GM19455 (cell line): ENCODE results near the gene LAIR2.

Experiments used
- ATAC-seq: cut with Tn5 transposase; IDR thresholded peaks from one replicate; pipeline ENCODE4 v1.9.1; 2021; ENCODE audit not compliant: unreplicated experiment

Gene LAIR2, protein sequence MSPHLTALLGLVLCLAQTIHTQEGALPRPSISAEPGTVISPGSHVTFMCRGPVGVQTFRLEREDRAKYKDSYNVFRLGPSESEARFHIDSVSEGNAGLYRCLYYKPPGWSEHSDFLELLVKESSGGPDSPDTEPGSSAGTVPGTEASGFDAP

DNA sequence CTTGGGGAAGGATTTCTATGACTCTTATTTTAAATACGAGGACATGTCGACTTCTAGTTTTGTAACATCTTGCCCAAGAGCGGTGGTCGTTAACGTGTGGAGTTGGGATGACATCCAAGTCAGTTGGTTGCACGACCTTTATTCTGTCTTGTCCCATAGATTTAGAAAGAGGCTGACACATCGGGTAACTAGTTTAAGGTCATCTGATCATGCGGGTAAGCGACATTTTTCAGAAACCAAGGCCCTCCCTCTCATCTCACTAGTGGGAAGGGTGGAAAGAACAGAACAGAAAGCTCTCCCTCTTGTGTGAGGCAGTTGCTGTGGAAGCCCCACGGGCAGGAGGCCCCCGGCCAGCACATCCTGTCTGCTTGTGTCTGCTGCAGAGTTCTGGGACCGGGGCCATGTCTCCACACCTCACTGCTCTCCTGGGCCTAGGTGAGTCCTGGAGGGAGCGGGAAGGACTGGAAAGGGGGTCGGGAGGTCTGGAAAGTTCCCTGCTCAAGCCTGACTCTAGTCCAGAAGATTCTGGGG, at the start of gene LAIR2:
Gene LAIR2 (plus strand): TSS at position 314 of the 531 bp plus-strand sequence. CDS start 88 bp downstream, at position 402.
- no peak for ATAC-seq

DNA sequence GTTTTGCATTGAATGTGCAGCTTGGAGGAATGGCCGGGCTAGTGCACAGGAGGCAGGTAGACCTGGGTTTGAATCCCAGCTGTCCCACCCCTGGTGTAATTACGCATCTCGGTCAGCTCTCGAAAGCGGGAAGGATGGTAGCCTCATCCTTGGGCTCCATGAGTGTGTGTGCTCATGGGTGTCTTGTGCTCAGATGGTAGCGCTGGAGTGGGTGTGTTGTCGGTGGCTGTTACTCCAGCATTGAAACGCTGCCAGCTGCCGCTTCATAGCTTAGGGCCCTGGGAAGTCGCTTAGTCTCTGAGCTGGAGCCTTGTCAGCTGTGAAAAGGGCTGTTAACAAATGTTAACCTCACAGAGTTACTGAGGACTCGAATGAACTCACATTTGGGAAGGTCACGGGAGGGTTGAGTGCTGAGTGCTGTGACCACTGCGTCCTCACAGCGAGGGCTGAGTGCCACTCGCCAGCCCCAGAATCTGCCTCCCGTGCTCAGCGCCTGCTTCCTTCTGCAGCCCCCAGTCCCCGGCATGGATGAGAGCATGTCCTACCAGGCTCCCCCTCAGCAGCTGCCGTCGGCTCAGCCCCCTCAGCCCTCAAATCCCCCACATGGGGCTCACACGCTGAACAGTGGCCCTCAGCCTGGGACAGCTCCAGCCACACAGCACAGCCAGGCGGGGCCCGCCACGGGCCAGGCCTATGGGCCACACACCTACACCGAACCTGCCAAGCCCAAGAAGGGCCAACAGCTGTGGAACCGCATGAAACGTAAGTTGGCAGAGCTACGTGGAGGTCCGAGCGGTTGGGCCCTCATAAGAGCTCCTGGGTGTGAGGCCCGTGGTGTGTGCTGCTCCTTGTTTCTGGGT, 48.5 kb upstream of the LAIR2 start:
- no peak for ATAC-seq

DNA sequence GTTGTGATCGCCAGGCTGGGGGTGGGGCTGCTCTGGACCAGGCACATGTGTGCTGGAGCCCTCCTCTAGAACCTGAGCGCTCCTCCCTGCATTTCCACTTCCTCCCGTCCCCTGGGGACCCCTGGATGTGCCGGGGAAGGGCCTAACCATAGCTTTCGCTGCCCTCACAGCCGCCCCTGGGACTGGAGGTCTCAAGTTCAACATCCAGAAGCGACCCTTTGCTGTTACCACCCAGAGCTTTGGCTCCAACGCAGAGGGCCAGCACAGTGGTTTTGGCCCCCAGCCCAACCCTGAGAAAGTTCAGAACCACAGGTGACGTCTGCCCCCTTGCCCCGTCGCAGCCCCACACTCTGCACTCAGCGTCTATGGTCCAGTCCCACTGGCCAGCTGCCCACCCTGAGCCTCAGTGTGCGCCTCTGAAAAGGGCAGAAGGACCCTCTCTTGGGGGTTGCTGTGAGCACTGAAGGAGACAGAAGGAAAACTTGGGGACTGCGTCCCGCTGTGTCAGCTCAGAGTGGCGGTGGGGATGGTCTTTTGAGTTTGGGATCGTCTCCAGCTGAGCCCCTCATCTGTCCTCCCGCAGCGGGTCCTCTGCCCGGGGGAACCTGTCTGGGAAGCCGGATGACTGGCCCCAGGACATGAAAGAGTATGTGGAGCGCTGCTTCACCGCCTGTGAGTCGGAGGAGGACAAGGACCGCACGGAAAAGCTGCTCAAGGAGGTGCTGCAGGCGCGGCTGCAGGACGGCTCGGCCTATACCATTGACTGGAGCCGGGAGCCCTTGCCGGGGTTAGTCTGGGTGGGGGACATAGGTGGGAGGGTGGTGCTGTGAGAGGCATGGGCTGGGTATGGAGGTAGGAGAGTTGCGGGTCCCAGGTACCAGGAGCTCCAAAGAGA, 47.6 kb upstream of the LAIR2 start:
- no peak for ATAC-seq

DNA sequence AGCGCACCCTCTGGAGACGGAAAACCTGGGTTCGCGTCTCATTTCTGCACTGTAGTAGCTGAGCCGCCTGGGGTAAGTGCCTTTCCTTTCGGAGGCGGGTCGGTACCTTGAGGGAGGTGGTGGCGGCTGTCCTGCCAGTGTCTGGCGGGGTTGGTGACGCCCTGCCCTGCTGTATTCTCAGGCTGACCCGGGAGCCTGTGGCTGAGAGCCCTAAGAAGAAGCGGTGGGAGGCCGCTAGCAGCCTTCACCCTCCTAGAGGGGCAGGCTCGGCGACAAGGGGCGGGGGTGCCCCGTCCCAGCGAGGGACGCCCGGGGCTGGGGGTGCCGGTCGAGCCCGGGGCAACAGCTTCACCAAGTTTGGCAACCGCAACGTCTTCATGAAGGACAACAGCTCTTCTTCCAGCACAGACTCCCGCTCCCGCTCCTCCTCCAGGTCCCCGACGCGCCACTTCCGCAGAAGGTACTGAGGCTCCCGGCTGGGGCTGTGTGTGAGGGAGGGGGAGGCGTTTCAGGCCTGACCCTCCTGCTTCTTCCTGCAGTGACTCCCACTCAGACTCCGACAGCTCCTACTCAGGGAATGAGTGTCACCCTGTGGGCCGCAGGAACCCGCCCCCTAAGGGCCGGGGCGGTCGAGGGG, 46.7 kb upstream of the LAIR2 start:
- no peak for ATAC-seq

DNA sequence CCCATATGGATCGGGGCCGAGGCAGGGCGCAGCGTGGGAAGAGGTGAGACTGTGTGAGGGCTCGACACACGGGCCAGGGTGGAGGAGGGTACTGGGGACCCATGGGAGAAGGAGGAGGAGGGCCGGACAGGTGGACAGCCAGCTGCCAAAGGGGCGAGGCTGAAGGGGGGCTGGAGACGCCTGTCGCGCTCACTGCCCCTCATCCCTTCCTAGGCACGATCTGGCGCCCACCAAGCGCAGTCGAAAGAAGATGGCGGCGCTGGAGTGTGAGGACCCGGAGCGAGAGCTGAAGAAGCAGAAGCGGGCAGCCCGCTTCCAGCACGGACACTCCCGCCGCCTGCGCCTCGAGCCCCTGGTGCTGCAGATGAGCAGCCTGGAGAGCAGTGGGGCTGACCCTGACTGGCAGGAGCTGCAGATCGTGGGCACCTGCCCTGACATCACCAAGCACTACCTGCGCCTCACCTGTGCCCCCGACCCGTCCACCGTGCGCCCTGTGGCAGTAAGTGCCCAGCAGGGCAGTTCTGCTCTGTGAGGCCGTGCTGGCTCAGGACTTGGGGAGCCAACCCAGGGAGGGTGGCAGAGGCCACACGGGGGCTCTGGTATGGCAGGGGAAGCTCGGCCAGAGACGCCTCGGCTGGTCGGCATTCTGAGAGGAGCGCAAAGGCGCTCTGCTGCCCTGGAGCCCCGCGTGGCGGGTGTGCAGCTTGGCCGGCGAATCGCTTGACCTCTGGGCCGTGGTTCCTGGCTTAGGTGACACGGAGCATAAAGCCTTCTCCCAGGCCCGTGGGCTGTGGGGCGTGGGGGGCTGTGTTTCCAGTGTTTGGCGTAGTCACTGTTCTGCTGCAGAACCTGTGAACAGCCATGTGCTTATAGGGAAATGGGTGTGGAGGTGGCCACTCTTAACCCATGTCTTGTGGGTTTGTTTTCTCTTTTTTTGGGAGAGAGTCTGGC, 45.9 kb upstream of the LAIR2 start:
- no peak for ATAC-seq

DNA sequence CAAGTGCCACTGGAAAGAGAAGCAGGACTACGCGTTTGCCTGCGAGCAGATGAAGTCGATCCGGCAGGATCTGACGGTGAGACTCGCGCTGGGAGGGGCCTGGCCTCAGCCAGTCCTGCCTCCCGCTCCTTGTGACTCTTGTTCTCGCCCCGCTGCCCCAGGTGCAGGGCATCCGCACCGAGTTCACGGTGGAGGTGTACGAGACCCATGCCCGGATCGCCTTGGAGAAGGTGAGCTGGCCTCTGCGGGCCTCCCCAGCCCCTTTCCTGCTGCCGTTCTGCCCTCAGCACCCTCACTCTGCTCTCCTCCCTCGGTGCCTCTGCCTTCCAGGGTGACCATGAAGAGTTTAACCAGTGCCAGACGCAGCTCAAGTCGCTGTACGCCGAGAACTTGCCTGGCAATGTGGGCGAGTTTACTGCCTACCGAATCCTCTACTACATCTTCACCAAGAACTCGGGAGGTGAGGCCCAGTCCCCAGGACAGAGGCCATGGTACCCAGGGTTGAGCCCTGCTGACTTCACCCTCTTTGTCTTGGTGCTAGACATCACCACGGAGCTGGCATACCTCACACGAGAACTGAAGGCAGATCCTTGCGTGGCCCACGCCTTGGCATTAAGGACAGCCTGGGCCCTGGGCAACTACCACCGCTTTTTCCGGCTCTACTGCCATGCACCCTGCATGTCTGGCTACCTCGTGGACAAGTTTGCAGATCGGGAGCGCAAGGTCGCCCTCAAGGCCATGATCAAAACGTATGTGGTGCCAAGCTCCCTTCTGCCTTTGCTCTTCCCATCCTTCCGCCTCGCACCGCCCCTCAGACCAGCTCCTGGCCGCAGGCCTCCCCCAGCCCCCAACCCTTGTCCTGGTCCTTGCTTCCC, 44.6 kb upstream of the LAIR2 start:
- ATAC-seq: no peak

DNA sequence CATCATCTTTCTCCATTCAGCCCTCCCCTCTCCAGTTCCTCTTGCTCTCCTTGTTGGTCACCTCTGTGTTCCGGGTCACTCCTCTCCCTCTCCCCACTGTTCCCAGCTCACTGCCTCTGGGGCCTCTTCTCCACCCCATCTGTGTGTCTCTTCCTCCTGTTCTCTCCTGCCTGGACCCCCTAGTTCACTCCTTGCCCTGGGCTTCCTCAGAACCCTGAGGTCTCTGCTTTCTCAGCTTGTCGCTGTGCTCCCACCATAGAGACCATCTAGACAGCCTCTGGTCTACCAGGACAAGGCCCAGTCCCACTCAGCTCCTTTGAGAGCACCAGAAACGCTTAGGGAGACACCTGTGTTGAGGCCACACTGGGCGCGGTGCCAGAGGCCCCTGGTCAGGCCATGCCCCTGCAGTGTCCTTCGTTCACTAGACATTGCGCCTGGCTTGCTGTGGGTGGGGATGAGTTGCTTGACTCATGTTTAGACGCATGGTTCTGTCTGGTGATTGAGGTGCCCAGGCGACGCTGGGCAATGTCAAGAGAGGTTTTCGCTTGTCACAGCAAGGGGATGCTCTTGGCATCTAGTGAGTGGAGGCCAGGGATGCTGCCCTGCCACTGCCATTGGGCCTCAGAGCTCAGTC, 43.9 kb upstream of the LAIR2 start:
- no peak for ATAC-seq

DNA sequence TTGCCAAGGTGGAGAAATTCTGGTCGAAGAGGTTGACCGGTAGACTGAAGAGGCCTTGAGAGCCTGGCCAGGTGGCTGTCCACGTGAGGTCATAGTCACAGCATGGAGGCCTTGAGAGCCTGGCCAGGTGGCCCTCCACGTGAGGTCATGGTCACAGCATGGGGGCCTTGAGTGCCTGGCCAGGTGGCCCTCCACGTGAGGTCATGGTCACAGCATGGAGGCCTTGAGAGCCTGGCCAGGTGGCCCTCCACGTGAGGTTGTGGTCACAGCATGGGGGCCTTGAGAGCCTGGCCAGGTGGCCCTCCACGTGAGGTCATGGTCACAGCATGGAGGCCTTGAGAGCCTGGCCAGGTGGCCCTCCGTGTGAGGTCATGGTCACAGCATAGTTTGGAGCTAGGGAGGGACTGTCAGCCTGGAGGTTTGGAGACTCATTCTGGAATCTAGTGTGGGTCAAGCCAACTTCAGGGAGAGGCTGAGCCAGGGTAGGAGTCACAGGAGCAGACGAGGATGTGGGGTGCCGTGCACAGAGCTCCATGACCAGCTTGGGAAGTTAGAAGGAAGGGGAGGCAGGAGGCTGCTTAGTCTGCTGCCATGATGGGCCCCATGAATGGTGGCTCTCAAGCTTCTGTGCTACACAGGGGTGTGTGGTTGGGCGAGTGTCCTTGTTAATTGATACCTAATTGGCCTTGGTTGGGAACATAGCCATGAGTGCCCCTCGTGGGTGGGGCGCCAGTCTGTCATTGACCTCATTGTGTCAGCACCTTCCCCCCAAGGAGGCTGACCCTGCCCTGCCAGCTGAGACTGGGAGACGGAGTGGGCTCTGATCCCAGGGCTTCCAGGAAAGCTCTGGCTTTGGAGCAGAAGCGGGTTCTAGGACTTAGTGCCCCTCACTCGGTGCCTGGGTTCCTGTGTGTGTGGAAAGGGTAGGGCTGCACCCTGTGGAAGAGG, 43.1 kb upstream of the LAIR2 start:
- no peak for ATAC-seq

DNA sequence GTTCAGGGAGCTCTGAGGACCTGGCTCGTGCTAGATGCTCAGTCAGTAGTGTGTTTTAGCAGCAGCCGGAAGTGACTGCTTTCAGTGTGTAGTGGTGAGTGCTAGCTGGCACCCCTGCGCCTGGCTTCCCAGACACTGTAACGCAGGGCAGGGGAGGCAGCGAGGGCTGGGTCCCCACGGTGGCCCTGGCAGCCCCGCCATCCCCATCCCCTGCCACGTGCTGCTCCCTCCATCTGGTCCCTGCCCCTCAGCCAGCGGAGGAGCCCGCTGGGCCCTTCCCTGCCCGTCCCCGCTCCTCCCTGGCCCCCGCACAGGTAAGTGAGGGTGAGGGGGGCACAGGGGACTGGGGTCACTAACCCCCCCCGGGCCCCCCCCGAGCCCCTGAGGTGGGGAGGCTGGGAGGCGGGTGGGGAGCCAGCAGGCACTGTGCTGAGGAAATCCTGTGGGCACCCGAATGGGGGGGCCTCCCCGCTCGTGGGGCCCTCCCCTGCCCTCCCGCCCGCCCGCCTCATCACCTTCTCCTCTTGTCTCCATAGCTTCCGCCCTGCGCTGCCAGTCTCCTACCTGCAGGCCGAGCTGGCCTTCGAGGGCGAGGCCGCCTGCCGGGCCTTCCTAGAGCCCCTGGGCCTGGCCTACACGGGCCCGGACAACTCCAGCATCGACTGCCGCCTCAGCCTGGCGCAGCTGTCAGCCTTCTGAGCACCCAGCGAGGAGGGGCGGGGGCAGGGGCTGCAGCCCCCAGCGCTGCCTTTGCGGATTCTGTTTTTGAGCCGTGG, 42.2 kb upstream of the LAIR2 start:
- no peak for ATAC-seq

DNA sequence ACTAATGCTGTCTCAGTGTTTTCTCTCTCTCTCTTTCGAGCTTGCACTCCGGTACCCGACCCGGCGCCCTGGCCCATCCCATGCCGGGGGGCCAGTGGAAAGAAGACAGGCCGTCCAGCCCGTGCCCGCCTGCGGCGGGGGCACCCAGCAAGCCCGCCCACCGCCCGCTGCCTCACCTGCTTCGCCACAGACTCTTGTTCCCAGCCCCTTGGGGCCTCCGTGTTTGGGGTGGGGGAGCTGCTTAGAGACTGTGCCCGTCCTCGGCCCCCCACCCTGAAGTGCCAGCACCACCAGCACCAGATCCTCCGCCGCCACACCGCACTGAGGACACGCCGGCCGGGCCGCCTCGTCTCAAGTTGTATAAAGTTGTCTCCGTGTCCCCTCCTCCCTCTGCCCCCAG, 41.4 kb upstream of the LAIR2 start:
- ATAC-seq: no peak

DNA sequence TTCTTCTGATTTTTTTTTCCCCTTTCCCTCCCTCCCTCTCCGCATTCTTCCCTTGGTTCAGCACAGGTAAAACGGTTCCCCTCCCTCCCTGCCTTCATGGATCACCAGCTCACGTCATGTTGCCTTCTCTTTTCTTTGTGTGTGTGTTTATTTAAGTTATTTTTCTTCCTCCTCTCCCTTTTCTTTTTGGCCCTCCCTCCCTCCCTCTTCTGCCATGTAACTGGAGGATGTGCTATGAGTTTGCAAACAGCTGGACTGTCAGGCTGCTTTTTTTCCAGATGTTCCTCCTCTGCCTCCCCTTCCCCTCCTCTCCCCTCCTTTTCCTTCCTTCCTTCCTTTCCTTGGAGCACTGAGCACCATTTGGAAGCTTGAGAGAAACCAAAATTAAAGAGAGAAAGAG, 41.0 kb upstream of the LAIR2 start:
- ATAC-seq: no peak

DNA sequence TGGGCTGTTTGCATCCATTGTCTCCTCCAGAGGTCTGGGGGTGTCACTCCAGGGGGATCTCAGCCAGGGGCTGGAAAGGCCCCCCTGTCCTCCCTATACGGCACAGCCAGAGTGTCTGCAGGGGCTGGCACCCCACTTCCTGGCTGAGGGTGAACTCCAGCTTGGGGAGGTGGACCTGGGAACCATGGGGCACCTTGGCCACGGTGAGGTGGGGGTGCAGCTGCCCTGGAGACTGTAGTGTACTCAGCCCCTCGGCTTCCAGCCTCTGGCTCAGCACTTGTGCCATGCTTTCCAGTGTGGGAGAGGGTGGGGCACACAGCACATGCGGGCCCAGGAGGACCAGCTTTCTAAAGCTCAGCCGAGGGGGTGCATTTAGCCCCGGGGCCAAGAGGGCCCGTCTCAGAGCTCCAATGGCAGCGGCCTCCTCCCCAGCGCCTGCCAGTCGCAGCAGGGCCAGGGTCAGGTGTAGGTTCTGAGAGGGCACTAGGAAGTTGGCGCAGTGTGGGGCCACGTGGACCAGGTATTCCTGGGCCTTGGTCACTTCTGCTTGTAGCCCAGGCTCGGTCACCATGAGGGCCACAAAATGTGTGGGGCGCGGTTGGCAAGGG, 40.5 kb upstream of the LAIR2 start:
- ATAC-seq: no peak

DNA sequence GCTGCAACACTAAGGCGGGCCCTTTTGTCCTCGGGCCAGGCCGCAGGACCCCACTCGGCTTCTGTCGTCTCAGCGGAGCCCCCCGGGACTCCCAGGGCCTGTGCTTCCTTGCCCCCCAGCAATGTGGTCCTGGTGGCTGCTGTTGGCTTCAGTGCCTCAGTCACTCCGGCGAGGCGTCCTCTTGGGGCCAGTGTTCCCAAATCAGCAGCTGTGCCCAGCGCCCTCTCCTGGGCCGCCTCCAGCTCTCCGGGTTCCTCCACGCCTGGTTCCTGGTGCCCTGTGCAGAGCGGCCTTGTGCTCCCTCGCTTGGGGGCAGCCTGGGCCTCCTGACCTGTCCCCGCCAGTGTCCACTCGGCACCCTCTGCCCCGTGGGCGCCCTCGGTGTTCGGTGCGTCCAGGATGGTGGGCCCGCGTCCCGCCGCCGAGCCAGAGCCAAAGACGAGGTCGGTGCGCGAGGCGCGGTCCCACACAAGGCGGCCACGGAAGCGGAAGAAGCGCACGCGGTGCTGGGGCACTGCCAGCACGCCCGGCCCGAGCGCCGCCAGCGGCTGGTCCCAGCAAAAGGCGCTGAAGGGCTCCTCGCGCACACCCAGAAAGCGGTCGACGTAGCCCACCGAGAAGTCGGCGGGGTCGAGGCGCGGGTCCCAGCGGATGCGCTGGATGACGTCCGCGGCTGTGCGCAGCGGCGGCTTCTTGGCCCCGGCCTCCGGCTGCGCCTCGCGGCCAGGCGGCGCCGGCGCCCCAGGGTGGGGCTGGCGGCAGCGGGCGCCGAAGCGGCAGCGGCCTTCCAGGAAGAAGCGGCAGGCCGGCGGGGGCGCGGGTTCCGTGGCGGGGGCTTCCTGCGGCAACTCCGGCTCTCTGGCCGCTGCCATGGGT, 39.7 kb upstream of the LAIR2 start:
- ATAC-seq: peak; percentile 12

DNA sequence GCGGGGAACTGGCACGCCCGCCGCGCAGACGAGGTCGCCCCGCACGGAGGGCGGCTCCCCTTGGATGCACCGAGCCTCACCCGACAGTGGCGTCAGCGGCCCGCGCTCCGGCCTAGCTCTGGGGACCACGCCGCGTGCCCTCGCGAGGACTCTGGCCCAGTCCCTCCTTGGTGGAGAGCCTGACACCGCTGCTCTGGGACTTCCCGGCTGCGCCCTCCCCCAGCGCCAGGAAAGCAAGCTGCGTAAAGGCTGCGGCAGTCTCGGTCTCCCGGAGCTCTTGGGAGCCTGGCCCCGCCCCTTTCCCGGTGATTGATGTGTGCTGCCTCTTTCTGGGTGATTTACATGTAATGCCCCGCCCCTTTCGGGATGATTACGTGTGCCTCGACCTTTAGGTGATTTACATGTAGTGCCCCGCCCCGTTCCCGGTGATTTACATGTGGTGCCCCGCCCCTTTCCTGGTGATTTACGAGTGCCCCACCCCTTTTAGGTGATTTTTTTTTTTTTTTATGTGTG, 39.0 kb upstream of the LAIR2 start, which contains the start of gene LENG9:
Gene LENG9 (minus strand): TSS at position 248 of the 513 bp plus-strand sequence. CDS start 252 bp downstream, outside the sequence.
- ATAC-seq: peak; percentile 55
